Ovary (tissue), 3 donors: Measurements from ENCODE around the gene APH1A.

Experiments
- EP300 ChIP-seq: sonication (generic); formaldehyde crosslinking; IDR thresholded peaks from one replicate; pipeline ENCODE4 v1.6.1; 2017; ENCODE audit warnings: antibody characterized with exemption
- POLR2A ChIP-seq: fragments of 450-650 bp; IDR thresholded peaks from one replicate; pipeline ENCODE4 v1.6.1; 2017; ENCODE audit warnings: antibody characterized with exemption, mild to moderate bottlenecking, moderate library complexity
- TF ChIP-seq, protein P1 (sequence below), 3 donors: fragments of 450-650 bp in 2 of 3; fragments of 200-600 bp in 1 of 3; IDR thresholded peaks; one replicate each; pipeline versions ENCODE4 v1.5.1 to v1.8.0; 2016 to 2022; ENCODE audit warnings: antibody characterized with exemption in 3 of 3, mild to moderate bottlenecking in 1 of 3
- donor health status: DM: no; HTN: no; CAD: no.

GRCh38 chr1:150283260-150283659 is 14.4 kb upstream of the APH1A start:
- TF ChIP-seq POLR2A (no peak), EP300 (no peak)
- TF ChIP-seq, protein P1, sequence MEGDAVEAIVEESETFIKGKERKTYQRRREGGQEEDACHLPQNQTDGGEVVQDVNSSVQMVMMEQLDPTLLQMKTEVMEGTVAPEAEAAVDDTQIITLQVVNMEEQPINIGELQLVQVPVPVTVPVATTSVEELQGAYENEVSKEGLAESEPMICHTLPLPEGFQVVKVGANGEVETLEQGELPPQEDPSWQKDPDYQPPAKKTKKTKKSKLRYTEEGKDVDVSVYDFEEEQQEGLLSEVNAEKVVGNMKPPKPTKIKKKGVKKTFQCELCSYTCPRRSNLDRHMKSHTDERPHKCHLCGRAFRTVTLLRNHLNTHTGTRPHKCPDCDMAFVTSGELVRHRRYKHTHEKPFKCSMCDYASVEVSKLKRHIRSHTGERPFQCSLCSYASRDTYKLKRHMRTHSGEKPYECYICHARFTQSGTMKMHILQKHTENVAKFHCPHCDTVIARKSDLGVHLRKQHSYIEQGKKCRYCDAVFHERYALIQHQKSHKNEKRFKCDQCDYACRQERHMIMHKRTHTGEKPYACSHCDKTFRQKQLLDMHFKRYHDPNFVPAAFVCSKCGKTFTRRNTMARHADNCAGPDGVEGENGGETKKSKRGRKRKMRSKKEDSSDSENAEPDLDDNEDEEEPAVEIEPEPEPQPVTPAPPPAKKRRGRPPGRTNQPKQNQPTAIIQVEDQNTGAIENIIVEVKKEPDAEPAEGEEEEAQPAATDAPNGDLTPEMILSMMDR (IDR thresholded peaks at IDR 0.05), result no peak
